ACC112 (cell line): ENCODE measurements around the gene RNF150.

Source experiments
- H2AFZ ChIP-seq: fragments of 200-600 bp; sonication (generic); one replicate; pipeline ENCODE4 v1.6.0; 2017; ENCODE audit warnings: antibody characterized with exemption, low read length; ENCODE audit not compliant: unreplicated experiment
- H3K27ac ChIP-seq: fragments of 200-600 bp; sonication (generic); 2 replicates; pipeline ENCODE4 v1.5.1; 2014; ENCODE audit warnings: low read depth, mild to moderate bottlenecking, antibody characterized with exemption, low read length, moderate library complexity
- H3K27me3 ChIP-seq: fragments of 200-600 bp; sonication (generic); 2 replicates; pipeline ENCODE4 v1.6.1; 2014; ENCODE audit warnings: mild to moderate bottlenecking, antibody characterized with exemption, low read length, moderate library complexity, mixed read lengths; ENCODE audit not compliant: insufficient read depth
- H3K36me3 ChIP-seq: fragments of 200-600 bp; sonication (generic); 2 replicates; pipeline ENCODE4 v1.6.1; 2016; ENCODE audit warnings: mild to moderate bottlenecking, antibody characterized with exemption, low read length, moderate library complexity, mixed read lengths; ENCODE audit not compliant: insufficient read depth
- H3K4me1 ChIP-seq: fragments of 200-600 bp; sonication (generic); one replicate; pipeline ENCODE4 v1.6.1; 2016; ENCODE audit warnings: low read length, mixed read lengths; ENCODE audit not compliant: insufficient read depth, unreplicated experiment, control insufficient read depth
- H3K4me3 ChIP-seq: fragments of 200-600 bp; sonication (generic); 2 replicates; pipeline ENCODE4 v1.5.1; 2014; ENCODE audit warnings: mild to moderate bottlenecking, low read depth, low read length
- H3K79me2 ChIP-seq: fragments of 200-600 bp; sonication (generic); one replicate; pipeline ENCODE4 v1.6.0; 2016; ENCODE audit warnings: low read length; ENCODE audit not compliant: control insufficient read depth, unreplicated experiment, insufficient read depth

The RNF150 gene

GRCh38 chr4:140980426-140981200 lies 152.7 kb downstream of the RNF150 start:
- H3K36me3 ChIP-seq = no peaks in the 10 kb centered on the region
- no peaks in the 10 kb centered on the region for H3K4me1 ChIP-seq
- H3K4me3 ChIP-seq = no peak overlapping the region
- no peaks in the 10 kb centered on the region for H3K27me3 ChIP-seq
- H2AFZ ChIP-seq = no peak overlapping the region
- no peaks in the 10 kb centered on the region for H3K79me2 ChIP-seq
- no peak overlapping the region for H3K27ac ChIP-seq

GRCh38 chr4:140976768-140977167 lies 156.5 kb downstream of the RNF150 start:
- no peaks in the 10 kb centered on the region for H3K36me3 ChIP-seq
- H3K27ac ChIP-seq = no peak overlapping the region
- no peaks in the 10 kb centered on the region for H3K79me2 ChIP-seq
- H3K27me3 ChIP-seq = no peaks in the 10 kb centered on the region
- H2AFZ ChIP-seq = no peak overlapping the region
- no peaks in the 10 kb centered on the region for H3K4me1 ChIP-seq
- no peak overlapping the region for H3K4me3 ChIP-seq

GRCh38 chr4:140971077-140971792 lies 162.0 kb downstream of the RNF150 start:
- no peak overlapping the region for H2AFZ ChIP-seq
- no peaks in the 10 kb centered on the region for H3K79me2 ChIP-seq
- H3K4me1 ChIP-seq = no peaks in the 10 kb centered on the region
- H3K4me3 ChIP-seq = no peak overlapping the region
- no peaks in the 10 kb centered on the region for H3K36me3 ChIP-seq
- no peak overlapping the region for H3K27ac ChIP-seq
- no peaks in the 10 kb centered on the region for H3K27me3 ChIP-seq

- no peaks in the 10 kb centered on the region for H3K79me2 ChIP-seq
- H3K27ac ChIP-seq = no peak overlapping the region
- no peak overlapping the region for H3K4me3 ChIP-seq
- no peak overlapping the region for H2AFZ ChIP-seq
- no peaks in the 10 kb centered on the region for H3K27me3 ChIP-seq
- no peaks in the 10 kb centered on the region for H3K36me3 ChIP-seq
- H3K4me1 ChIP-seq = no peaks in the 10 kb centered on the region
Observed at GRCh38 chr4:140969296-140969695, 164.0 kb downstream of the RNF150 start.

- Histone ChIP-seq H3K36me3 (no peaks in the 10 kb centered on the region), H3K27ac (no peak overlapping the region), H3K79me2 (no peaks in the 10 kb centered on the region), H3K27me3 (no peaks in the 10 kb centered on the region), H2AFZ (no peak overlapping the region), H3K4me3 (no peak overlapping the region), H3K4me1 (no peaks in the 10 kb centered on the region)
Observed at GRCh38 chr4:140968371-140968770, 164.9 kb downstream of the RNF150 start.

GRCh38 chr4:140963883-140964282 lies 169.4 kb downstream of the RNF150 start:
- Histone ChIP-seq H3K4me3 (no peak overlapping the region), H2AFZ (no peak overlapping the region), H3K27me3 (no peaks in the 10 kb centered on the region), H3K4me1 (no peaks in the 10 kb centered on the region), H3K27ac (no peak overlapping the region), H3K79me2 (no peaks in the 10 kb centered on the region), H3K36me3 (no peaks in the 10 kb centered on the region)

GRCh38 chr4:140955641-140956040 lies 177.6 kb downstream of the RNF150 start:
- Histone ChIP-seq H3K27ac (no peak overlapping the region), H3K4me3 (no peak overlapping the region)

GRCh38 chr4:140952717-140953116 lies 180.6 kb downstream of the RNF150 start:
- Histone ChIP-seq H3K36me3 (no peaks in the 10 kb centered on the region), H2AFZ (no peak overlapping the region), H3K4me3 (peak overlapping the region; percentile 42; the same call in 1 of the 2 replicates), H3K4me1 (peaks cover 6% of the 10 kb centered on the region), H3K27me3 (no peaks in the 10 kb centered on the region), H3K27ac (peak overlapping the region; percentile 8; the same call in 1 of the 2 replicates), H3K79me2 (no peaks in the 10 kb centered on the region)

More at GRCh38 chr4:140955641-140956040, 177.6 kb downstream of the RNF150 start:
- Histone ChIP-seq H2AFZ (peak overlapping the region; percentile 44), H3K36me3 (no peaks in the 10 kb centered on the region), H3K27me3 (no peaks in the 10 kb centered on the region), H3K79me2 (no peaks in the 10 kb centered on the region), H3K4me1 (peaks cover 4% of the 10 kb centered on the region)

GRCh38 chr4:140947506-140947905 lies 185.8 kb downstream of the RNF150 start:
- H3K4me1 ChIP-seq = peaks cover 35% of the 10 kb centered on the region
- no peak overlapping the region for H3K4me3 ChIP-seq

GRCh38 chr4:140945106-140945505 lies 188.2 kb downstream of the RNF150 start:
- peaks cover 32% of the 10 kb centered on the region for H3K4me1 ChIP-seq
- no peaks in the 10 kb centered on the region for H3K27me3 ChIP-seq
- no peak overlapping the region for H2AFZ ChIP-seq
- H3K36me3 ChIP-seq = no peaks in the 10 kb centered on the region
- peak overlapping the region; percentile 40; the same call in 1 of the 2 replicates for H3K4me3 ChIP-seq
- peak overlapping the region; percentile 89 for H3K27ac ChIP-seq
- H3K79me2 ChIP-seq = no peaks in the 10 kb centered on the region

More at GRCh38 chr4:140947506-140947905, 185.8 kb downstream of the RNF150 start:
- H3K27me3 ChIP-seq = no peaks in the 10 kb centered on the region
- H2AFZ ChIP-seq = no peak overlapping the region
- no peaks in the 10 kb centered on the region for H3K79me2 ChIP-seq
- H3K27ac ChIP-seq = no peak overlapping the region
- no peaks in the 10 kb centered on the region for H3K36me3 ChIP-seq
